ENCODE results near the gene HNF1B.

Gene HNF1B

DNA sequence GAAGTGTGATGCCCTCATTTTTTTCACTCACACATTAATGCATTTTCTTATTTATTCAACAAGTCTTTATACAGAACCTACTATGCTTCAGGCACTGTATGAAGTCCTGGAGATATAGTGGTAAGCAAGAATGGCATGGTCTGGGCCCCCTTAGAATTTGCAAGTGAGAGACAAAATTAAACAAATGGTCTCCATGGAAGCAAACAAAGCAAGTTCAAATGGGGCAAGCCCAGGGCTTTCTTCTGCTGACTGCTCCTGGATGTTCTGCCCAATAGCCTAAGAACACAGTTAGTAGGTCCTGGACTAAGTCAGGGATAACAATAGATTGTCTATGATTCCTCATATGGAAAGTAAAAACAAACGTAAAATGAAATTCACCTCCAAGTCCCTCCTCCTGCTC is 70.3 kb downstream of the HNF1B start:
- no peak for DNase-seq (ENCODE audit: extremely low read depth in 1 of 2, low read depth in 1 of 2)

- no peak for DNase-seq (ENCODE audit: extremely low read depth in 1 of 2, low read depth in 1 of 2)
Measured at GRCh38 chr17:37673386-37673785, 71.5 kb downstream of the HNF1B start.

DNA sequence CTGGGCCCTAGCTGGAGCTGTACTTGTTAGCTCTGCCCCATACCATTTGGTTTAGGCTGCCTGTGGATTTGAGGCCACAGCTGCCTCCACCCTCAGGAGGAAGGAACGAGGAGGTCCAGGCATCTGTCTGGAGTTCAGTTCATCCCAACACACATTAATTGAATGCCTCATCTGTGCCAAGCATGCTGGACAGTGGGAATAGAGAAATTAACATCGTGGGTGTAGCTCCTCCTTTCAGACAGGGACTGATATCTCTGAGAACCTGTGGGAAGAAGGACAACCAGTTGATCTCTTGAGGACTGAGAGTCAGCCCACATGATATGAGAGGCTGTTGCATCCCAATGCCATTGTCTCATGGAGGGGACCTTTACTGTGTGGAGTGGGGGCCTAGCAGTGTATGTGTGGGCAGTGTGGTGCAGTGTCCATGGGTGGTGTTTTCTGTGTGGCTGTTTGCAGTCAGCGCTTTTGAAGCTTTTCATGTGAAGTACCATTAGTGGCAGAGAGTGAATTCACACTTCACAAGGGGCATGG is 72.2 kb downstream of the HNF1B start:
- DNase-seq (ENCODE audit: extremely low read depth in 1 of 2, low read depth in 1 of 2), result no peak

- no peak for DNase-seq (ENCODE audit: extremely low read depth in 1 of 2, low read depth in 1 of 2)
Measured at GRCh38 chr17:37671824-37672547, 72.9 kb downstream of the HNF1B start.

DNA sequence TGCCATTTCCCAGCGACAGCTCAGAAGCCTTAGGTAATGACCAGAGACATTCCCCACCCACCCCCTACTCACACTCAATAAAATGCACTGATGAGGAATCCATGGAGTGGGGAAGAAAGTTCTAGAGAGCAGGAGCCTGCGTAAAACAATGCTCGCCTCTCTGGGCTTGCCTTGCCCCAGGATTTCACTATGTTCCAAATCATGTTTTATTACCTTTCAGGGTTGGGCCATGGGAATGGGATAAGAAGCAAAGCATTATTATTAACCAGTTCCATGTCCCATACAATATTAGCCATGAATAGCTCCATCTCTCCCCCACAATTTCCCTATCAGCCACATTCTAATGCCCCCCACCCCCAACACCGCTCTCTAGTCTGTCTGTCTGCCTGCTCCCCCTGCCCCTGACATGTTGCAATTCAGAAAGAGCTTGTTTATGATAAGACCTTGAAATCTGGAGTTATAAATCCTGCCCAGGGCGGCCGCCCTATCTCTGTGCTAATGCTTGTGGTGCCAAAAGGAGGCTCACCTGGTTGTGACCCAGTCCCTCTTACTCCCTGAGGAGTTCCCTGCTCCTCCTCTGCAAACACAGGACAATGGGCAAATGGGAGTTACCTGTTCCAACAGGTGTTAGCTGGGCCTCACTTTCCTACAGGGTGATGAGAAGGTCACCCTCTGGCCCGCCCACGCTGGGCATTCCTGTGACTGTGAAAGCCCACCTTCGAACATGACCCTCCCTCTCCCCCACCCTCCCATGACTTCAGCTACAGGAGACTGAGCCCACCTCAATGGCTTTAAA is 73.6 kb downstream of the HNF1B start:
- DNase-seq (ENCODE audit: extremely low read depth in 1 of 2, low read depth in 1 of 2), result no peak

DNA sequence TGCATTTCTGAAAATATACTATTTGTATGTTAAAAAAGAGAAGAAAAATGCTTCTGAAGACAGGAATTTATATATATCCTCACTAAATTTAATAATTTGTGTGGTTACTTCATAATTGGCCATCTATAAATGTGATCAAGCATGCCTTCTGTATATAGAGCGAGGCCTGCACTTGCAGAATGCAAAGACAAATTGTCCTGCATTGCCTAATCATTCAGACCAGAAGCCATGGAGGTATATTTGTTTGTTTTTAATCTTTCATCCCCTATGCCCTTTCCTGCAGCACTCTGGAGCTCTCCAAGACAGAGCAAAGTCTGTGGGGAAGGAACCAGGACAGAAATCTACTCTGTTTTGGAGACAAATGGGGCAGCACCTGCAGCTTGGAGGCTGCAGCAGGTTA is 77.8 kb downstream of the HNF1B start:
- no peak for DNase-seq (ENCODE audit: extremely low read depth in 1 of 2, low read depth in 1 of 2)

GRCh38 chr17:37664214-37664613 is 80.6 kb downstream of the HNF1B start:
- no peak for DNase-seq (ENCODE audit: extremely low read depth in 1 of 2, low read depth in 1 of 2)

GRCh38 chr17:37662353-37662752 is 82.5 kb downstream of the HNF1B start:
- DNase-seq (ENCODE audit: extremely low read depth in 1 of 2, low read depth in 1 of 2), result no peak

GRCh38 chr17:37661400-37662014 is 83.4 kb downstream of the HNF1B start:
- no peak for DNase-seq (ENCODE audit: extremely low read depth in 1 of 2, low read depth in 1 of 2)

DNA sequence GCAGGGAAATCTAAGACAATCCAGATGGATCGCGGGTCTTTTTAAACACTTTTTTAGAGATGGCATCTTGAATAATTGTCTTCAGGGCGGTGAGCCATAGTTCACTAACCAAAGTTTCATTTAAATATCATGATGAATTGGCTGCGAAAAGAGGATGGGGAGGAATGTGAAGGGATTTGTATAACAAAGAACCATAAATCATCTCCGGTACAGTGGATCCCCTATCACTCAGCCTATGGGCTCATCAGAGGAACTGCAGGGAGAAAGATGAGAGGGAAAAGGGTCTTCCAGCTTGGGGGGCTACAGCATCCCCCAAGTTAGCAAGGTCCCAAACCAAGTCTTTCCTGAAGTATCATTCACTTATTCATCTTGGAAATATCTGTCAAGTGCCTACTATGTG is 84.9 kb downstream of the HNF1B start:
- DNase-seq (ENCODE audit: extremely low read depth in 1 of 2, low read depth in 1 of 2), result no peak

DNA sequence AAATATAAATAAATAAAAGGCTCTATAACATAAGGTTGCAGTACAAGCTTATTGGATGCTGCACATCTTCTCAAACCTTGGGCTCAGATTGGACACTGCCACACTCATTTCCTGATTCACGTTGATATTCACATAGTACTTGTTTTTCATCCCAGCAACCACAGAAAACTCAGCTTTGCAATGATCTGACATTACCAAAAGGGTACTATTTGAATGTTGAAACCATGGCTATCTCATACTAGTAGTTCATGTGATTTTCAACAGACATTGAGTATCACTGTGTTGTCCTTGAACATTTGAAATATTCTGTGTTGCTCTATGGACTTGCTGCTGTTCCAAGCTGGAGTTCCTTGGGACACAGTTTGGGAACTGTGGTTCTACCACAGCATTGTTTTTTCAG is 87.7 kb downstream of the HNF1B start:
- DNase-seq (ENCODE audit: extremely low read depth in 1 of 2, low read depth in 1 of 2), result no peak

DNA sequence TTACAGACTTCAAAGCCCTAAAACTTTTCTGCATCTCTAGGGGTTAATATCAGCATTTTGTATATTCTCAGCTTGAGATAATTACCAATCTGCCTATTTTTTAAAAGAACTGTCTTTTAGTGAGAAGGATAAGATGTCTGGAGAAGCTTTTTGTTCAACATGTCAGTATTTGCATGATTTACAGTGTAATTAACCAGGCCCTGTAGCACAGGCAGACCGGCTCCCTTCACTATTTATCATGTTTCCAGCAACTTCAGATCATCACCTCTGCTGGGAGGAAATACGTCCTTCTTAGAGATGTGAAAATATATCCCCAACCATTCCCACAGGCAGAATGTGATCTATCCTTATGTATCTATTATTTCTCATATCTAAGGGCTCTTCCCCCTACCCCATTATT is 93.0 kb downstream of the HNF1B start:
- no peak for DNase-seq (ENCODE audit: extremely low read depth in 1 of 2, low read depth in 1 of 2)

- DNase-seq (ENCODE audit: extremely low read depth in 1 of 2, low read depth in 1 of 2), result no peak
Measured at GRCh38 chr17:37650419-37651003, 94.3 kb downstream of the HNF1B start.

DNA sequence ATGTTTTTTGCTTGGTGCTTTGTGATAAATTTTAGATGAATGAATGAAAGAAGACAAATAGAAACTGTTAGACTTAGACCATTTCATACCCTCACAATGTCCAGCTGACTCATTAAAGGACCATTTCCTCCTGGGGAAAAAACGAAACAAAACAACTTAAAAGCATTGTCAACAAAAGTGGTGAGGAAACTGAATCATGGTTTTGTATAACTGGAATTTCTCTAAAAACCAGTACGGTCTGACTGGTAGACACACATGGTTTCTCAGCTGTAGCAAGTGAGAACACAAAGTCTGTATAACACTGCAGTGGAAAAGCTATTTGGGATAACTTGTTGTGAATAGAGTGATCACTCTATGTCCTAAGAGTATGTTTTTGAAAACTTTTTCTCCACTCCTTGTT is 96.3 kb downstream of the HNF1B start:
- no peak for DNase-seq (ENCODE audit: extremely low read depth in 1 of 2, low read depth in 1 of 2)

DNA sequence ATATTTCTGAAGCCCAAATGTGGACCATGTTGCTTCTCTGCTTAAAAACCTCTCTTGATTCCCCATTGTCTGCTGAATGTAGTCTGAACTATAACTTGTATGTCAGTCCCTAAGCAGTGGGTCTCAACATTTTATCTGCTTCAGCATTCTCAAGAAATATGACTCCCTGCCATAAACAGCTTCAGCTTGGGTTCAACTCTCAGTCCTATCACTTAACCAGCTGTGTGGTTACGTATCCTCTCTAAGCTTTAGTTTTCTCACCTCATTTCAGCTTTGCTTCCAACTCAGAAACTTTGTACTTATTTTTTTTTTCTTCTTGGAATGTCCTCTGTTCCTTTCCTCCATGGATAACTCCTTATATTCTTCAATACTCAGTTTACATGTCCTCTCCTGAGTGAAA is 97.0 kb downstream of the HNF1B start:
- DNase-seq (ENCODE audit: extremely low read depth in 1 of 2, low read depth in 1 of 2), result no peak

DNA sequence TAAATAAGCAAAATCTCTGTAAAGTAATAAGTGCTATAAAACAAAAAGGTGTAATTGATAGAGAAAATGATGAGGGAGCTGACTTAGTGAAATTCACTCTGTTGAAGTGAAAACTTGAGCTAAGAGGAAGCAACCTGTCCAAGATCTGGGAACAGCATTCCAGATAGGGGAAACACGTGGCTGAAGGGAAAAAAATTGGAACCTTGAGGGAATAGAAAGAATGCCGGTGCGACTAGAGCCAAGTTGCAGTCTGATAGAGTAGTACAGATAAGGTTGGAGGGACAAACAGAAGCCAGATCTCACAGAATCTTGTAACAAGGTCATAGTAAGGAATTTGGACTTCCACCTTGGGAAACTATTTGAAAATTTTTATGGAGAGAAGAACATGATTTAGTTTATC is 101.0 kb downstream of the HNF1B start:
- DNase-seq (ENCODE audit: extremely low read depth in 1 of 2, low read depth in 1 of 2), result no peak

DNA sequence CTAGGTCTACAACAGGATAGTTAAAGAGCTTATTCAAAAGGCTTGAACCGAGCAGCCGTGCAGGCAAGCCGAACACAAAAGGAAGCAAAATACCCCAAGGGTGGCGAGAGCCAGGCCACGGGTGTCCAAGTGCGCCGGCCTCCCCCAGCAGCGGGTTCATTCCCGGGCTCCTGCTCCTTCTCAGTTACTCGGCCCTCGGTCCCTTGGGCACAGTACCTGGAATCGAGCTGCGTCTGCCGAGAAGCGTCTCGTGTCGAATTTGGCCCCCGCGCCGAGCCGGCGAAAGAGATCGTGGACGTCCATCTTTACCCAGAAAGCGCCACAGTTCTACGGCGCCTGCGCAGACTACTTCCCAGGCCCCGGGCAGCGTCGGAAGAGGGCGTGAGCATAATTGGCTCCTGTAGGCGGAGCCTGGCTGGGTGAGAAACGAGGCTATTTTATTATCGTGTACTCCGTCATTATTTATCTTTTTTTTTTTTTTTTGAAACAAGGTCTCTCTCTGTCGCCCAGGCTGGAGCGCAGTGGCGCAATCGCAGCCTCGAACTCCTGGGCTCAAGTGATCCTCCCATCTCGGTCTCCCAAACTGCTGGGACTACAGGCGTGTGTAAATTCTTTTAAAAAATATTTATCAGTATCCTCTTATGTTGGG is 101.6 kb downstream of the HNF1B start, which contains the start of gene DDX52:
DDX52 (minus strand) TSS at position 329 of the 649 bp plus-strand sequence; CDS start at position 303, 26 bp downstream.
- DNase-seq (ENCODE audit: extremely low read depth in 1 of 2, low read depth in 1 of 2), result peak; percentile 75 to 78

DNA sequence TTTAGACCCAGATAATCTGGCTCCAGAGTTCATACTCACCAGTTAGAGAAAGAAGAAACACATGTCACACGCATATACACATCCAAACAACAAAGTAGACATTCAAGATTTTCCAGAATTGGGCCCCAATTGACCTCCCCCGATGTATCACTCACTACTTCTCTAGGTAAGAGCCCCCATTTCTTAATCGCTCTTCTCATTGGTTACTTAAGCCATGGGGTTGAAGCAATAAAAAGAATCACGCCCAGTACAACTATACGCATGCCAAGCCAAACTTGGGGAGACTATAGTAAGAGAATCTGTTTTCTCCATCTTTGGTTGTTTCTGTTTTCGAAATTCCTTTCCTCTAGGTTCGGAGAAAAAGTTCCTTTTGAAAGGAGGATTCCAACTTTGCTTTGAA is 102.2 kb downstream of the HNF1B start:
- DNase-seq (ENCODE audit: extremely low read depth in 1 of 2, low read depth in 1 of 2), result no peak

GRCh38 chr17:37640015-37640414 is 104.8 kb downstream of the HNF1B start:
- DNase-seq (ENCODE audit: extremely low read depth in 1 of 2, low read depth in 1 of 2), result no peak

GRCh38 chr17:37637956-37638355 is 106.9 kb downstream of the HNF1B start:
- DNase-seq (ENCODE audit: extremely low read depth in 1 of 2, low read depth in 1 of 2), result no peak

All from activated CD8-positive, alpha-beta memory T cell treated with anti-CD3 and anti-CD28 coated beads for 1 hour (primary cell).